Fibroblast of mammary gland (primary cell): Measurements from ENCODE around the gene ACTA2.

Experiments
- DNase-seq: peaks from one replicate; pipeline ENCODE4 v3.0.0-alpha.2; 2010; ENCODE audit warnings: low read depth
- H3K4me3 ChIP-seq: 2 replicates; pipeline ENCODE4 v1.5.1; 2011; ENCODE audit warnings: low read depth, mild to moderate bottlenecking, low read length, moderate library complexity; ENCODE audit not compliant: control insufficient read depth
- TF ChIP-seq, protein P1 (sequence below): conservative IDR thresholded peaks from 2 replicates; pipeline ENCODE4 v1.5.1; 2011; ENCODE audit warnings: low read depth, low read length, inconsistent platforms; ENCODE audit not compliant: control insufficient read depth, insufficient read depth

Gene ACTA2

DNA sequence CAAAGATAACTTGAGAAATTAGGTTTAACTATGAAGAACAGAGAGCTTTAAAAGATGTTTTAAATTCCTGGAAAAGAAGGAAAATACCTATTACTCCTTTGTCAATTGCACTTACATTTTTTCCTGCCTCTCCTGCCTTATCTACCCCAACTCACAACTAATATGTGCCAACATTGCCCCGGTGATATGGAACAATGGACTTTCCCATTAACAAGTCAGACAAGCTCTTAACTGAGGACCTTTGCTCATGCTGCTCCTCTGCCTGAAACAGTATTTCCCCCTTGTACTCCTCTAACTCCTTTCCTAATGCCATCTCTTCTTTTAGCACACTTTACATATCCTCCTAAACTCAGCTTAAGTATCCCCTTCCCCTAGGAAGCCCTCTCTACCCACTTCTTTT, 4.8 kb upstream of the ACTA2 start:
- H3K4me3 ChIP-seq = no peak overlapping the region
- DNase-seq = no peak
- TF ChIP-seq, protein P1, sequence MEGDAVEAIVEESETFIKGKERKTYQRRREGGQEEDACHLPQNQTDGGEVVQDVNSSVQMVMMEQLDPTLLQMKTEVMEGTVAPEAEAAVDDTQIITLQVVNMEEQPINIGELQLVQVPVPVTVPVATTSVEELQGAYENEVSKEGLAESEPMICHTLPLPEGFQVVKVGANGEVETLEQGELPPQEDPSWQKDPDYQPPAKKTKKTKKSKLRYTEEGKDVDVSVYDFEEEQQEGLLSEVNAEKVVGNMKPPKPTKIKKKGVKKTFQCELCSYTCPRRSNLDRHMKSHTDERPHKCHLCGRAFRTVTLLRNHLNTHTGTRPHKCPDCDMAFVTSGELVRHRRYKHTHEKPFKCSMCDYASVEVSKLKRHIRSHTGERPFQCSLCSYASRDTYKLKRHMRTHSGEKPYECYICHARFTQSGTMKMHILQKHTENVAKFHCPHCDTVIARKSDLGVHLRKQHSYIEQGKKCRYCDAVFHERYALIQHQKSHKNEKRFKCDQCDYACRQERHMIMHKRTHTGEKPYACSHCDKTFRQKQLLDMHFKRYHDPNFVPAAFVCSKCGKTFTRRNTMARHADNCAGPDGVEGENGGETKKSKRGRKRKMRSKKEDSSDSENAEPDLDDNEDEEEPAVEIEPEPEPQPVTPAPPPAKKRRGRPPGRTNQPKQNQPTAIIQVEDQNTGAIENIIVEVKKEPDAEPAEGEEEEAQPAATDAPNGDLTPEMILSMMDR = no peak

DNA sequence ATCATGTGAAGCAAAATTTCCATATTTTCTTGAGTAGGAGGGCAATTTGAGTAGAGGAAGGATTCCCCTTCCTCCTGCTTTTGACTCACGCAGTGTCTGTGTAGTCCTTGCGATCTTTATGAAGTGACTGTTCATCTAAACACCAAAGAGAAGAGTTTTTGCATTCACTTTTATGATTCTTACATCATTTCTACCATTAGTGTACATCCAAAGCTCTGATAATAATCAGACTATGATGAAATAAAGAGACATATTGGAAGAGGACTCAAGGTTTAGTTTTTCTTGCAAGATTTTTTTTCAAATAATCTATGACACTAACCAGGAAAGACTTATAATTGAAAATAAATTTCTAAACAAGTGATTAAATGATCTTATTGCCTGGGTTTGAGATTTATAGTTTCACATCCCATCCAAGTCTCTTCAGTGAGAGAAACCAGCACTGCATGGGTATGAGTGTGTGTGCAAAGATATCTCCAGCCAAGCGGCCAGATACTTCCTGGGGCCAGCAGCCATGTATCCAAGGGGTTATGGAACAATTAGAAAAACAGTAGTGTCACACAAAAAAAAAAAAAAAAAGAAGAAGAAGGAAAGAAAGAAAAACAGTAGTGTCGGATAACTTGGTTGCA, 2.0 kb upstream of the ACTA2 start:
- TF ChIP-seq, protein P1 = no peak
- H3K4me3 ChIP-seq = no peak overlapping the region
- no peak for DNase-seq

DNA sequence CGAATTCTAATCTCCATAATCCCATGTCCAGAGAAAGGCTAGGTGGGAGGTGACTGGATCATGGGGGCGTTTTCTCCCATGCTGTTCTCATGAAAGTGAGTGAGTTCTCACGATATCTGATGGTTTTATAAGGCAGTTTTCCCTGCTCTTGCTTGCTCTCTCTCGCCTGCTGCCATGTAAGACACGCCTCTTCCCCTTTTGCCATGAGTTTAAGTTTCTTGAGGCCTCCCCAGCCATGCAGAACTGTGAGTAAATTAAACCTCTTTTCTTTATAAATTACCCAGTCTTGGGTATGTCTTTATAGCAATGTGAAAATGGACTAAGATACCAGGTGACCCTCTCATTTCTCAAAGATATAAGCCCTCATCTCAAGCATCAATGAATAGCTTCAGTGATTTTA, 1.1 kb upstream of the ACTA2 start:
- no peak for DNase-seq
- TF ChIP-seq, protein P1 = no peak
- H3K4me3 ChIP-seq = no peak overlapping the region

DNA sequence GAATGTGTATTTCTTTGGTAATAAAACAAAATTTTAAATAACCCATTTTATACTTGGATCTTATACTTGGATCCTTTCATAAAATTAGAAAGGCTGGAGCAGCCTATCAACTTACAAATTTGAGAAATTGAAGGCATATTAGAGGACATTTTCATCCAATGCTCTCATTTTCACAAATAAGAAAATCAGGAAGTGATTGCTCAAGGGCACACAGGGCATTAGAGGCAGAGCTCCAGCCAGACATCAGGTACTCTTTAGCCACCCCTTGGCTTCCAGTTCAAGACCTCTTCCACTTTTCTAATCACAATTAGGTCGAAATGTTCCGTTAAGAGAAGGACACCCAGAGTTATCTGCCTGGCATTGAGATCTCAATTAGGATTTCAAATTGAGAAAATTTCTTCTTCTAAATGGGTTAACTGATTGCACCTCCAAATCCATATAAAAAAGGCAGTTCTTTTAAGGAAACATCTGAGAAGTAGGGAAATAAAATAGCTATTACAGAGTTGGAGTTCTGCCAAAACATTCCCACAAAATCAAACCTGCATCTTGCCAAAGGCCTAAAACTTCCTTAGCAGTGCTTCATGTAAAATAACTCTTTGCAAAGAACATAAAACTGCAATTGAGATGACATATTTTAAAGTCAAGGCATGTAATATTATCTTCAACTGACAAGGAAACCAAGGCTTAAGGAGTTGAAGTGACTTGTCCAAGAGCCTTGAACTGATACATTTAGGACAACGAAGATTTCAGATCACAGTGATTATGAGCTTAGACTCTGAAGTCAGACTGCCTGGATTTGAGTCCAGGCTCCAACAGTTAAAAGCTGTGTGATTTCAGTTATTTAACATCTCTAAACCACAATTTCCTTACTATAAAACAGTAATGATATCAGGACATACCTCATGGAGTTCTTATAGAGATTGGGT, 2.4 kb downstream of the ACTA2 start:
- TF ChIP-seq, protein P1 = no peak
- H3K4me3 ChIP-seq = no peak overlapping the region
- peak; percentile 40 for DNase-seq

- TF ChIP-seq, protein P1 = no peak
- DNase-seq = no peak
- no peak overlapping the region for H3K4me3 ChIP-seq
These were observed 3.5 kb downstream of the ACTA2 start for GRCh38 chr10:88949051-88949450.

DNA sequence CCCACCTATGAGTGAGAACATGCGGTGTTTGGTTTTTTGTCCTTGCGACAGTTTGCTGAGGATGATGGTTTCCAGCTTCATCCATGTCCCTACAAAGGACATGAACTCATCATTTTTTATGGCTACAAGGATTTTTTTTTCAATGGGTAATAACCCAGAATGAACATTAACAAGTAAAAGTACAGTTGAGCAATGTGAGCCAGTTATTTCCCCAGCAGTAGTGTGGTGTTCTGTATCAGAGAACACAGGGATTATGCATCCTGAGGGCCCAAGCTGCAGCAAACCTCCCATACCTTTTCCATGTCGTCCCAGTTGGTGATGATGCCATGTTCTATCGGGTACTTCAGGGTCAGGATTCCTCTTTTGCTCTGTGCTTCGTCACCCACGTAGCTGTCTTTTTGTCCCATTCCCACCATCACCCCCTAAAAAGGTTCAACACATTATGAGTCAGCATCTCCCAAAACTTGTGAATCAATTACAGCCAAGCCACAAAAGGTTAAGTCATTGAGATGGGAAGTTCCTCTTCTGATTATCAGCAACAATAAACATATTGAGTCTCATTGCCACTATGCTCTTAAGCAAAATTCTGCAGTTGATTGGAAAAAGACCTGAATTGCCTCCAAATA, 5.5 kb downstream of the ACTA2 start:
- H3K4me3 ChIP-seq = no peak overlapping the region
- DNase-seq = peak; percentile 60

More for the DNA sequence above, 5.5 kb downstream of the ACTA2 start:
- TF ChIP-seq, protein P1 = no peak
